Peyer's patch (tissue), 4 donors: ENCODE measurements around the gene PIK3CD. TPM values are rescaled to one million over a fixed set of nuclear protein-coding genes. Genes with fewer than 3 reads are reported as not detected.

Experiments used
- DNase-seq, 3 donors: peaks; one replicate each; pipeline ENCODE4 v3.0.0-alpha.2; 2017 to 2019
- H3K27ac ChIP-seq, 4 donors: fragments of 200-600 bp; sonication (generic); one replicate each; pipeline ENCODE4 v1.5.1; 2016 to 2019
- H3K27me3 ChIP-seq, 2 donors: fragments of 200-600 bp; sonication (generic); one replicate each; pipeline ENCODE4 v1.5.1; 2019
- H3K36me3 ChIP-seq, 3 donors: fragments of 200-600 bp; sonication (generic); one replicate each; pipeline ENCODE4 v1.5.1; 2016 to 2019
- H3K4me1 ChIP-seq, 4 donors: fragments of 200-600 bp; sonication (generic); one replicate each; pipeline ENCODE4 v1.5.1; 2016 to 2019
- H3K4me3 ChIP-seq, 4 donors: fragments of 200-600 bp; sonication (generic); 1 replicate in 3 of 4; 2 replicates in 1 of 4; pipeline ENCODE4 v1.5.1; 2016 to 2019; ENCODE audit warnings: mild to moderate bottlenecking in 1 of 4
- H3K9me3 ChIP-seq, 4 donors: fragments of 200-600 bp; sonication (generic); one replicate each; pipeline ENCODE4 v1.5.1; 2016 to 2019; ENCODE audit warnings: mild to moderate bottlenecking in 1 of 4
- CTCF ChIP-seq, 6 experiments: fragments of 450-650 bp in 4 of 6; fragments of 200-600 bp in 2 of 6; sonication (generic) in 1 of 6; IDR thresholded peaks; one replicate each; pipeline ENCODE4 v1.5.1; 2017 to 2019; ENCODE audit warnings: antibody characterized with exemption in 6 of 6, mild to moderate bottlenecking in 3 of 6, moderate library complexity in 1 of 6
- POLR2A ChIP-seq, 2 donors: fragments of 450-650 bp; IDR thresholded peaks; one replicate each; pipeline ENCODE4 v1.5.1; 2017; ENCODE audit warnings: antibody characterized with exemption in 2 of 2, mild to moderate bottlenecking in 2 of 2, moderate library complexity in 2 of 2
- total RNA-seq, 4 donors: library from RNA; depleted of rRNA; stranded (reverse); fragments of >200 nt; gene quantifications; one replicate each; pipeline ENCODE4 v1.1.0, GENCODE V29; 2016

Gene PIK3CD
- total RNA-seq, 4 donors from 2014 or later: 2.8 to 34.7 (median 7.6) TPM

GRCh38 chr1:9728451-9729295 lies 77.1 kb downstream of the PIK3CD start:
- H3K27me3 ChIP-seq: no peaks in the 10 kb centered on the region
- peak overlapping the region in 2 of 4 donors; percentile 11 to 55 for H3K27ac ChIP-seq
- DNase-seq: peak in 2 of 3 donors; percentile 46 to 69
- H3K9me3 ChIP-seq: no peaks in the 10 kb centered on the region
- no peak for TF ChIP-seq CTCF (IDR thresholded peaks at IDR 0.05)
- peaks cover 0 to 9% (median 0%) of the 10 kb centered on the region in 4 donors for H3K4me1 ChIP-seq
- H3K36me3 ChIP-seq: peaks cover 0 to 83% (median 5%) of the 10 kb centered on the region in 3 donors
- H3K4me3 ChIP-seq: no peak overlapping the region

DNA sequence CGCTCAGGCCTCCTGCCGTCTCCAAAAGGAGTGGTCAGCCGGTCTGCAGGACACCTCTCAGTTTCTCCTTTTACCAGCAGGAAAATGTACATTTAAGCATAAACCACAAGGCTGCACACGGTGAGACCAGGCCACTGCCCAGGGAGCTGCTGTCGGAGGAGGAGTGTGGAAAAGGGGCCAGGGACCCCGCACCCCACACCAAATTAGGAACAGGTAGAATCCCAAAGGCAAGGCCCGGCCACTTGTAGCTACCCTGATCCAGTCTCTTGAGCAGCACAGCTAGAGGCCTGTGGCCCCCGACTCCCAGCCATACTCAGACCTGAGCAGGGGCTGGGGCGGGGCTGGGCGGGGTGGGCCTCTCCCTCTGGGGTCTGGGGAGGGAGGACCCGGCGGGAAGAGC lies 78.0 kb downstream of the PIK3CD start:
- DNase-seq: no peak
- no peaks in the 10 kb centered on the region for H3K27me3 ChIP-seq
- H3K4me1 ChIP-seq: peaks cover 0 to 8% (median 0%) of the 10 kb centered on the region in 4 donors
- peaks cover 0 to 84% (median 5%) of the 10 kb centered on the region in 3 donors for H3K36me3 ChIP-seq
- H3K9me3 ChIP-seq: no peaks in the 10 kb centered on the region
- H3K4me3 ChIP-seq: no peak overlapping the region
- no peak for TF ChIP-seq CTCF (IDR thresholded peaks at IDR 0.05)
- TF ChIP-seq POLR2A (IDR thresholded peaks at IDR 0.05): no peak
- peak overlapping the region in 1 of 4 donors; percentile 11 for H3K27ac ChIP-seq

DNA sequence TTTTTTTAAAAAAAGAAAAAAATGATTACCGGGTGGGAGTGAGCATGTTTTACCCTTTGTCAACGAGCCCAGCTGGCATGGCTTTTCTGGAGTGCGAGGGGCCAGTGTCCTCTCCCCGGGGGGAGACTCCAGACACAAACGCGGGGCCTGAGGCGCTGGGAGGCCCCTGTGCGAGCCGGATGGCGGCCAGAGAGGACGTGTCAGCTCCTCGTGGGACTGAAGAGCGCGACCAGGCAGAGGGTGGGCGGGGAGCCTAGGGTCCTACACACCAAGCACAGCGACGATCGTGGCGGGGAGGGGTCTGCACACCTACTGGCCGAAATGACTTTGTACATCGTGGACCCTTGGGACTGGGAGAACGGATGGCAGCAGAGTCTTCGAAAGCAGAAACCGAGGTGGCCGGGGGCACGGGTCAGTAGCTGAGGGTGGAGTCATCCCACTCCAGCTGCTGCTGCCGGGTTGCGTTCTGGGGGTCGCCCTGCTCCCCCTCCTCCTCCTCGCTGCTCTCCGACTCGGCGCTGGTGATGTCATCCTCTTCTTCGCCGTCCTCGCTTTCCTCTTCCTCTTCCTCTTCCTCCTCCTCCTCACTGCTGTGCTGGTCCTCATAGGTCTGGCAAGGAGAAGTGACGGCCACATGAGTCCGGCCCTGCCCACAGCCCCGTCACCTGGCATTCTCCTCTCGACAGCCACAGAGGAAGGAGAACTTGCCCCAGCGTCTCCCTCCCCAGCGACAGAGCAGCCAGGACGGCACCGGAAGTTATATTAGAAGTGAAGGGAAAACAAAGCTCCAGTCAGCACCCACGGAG lies 78.8 kb downstream of the PIK3CD start:
- DNase-seq: peak in 2 of 3 donors; percentile 39 to 71
- H3K9me3 ChIP-seq: no peaks in the 10 kb centered on the region

DNA sequence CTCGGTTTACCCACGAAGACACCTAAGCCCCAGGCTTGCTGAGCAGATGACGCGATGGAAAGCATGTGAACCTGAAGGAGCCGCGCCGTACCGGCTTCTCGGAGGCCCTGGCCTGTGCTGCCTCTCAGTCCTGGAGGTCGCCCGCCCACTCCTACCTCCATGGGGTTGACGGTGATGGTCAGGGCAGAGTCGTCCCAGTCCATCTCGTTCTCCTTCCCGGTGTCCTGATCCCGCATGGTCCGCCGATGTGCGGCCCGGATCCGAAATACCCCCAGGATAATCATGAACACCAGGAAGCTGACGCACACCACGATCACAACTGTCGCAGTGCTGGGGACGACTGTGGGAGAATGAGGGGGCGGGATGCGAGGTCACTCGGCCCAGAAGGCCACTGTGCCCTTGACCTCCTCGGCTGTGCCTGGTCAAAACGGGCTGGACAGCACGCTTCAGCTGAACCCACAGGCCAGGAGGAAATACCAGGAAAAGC lies 79.6 kb downstream of the PIK3CD start:
- no peaks in the 10 kb centered on the region for H3K9me3 ChIP-seq
- no peaks in the 10 kb centered on the region for H3K27me3 ChIP-seq
- no peak for TF ChIP-seq CTCF (IDR thresholded peaks at IDR 0.05)
- no peak for TF ChIP-seq POLR2A (IDR thresholded peaks at IDR 0.05)
- no peak overlapping the region for H3K4me3 ChIP-seq
- H3K4me1 ChIP-seq: peaks cover 0 to 3% (median 0%) of the 10 kb centered on the region in 4 donors
- peak overlapping the region in 1 of 4 donors; percentile 36 for H3K27ac ChIP-seq
- DNase-seq: no peak
- peaks cover 0 to 99% (median 5%) of the 10 kb centered on the region in 3 donors for H3K36me3 ChIP-seq

More for the DNA sequence above, 78.8 kb downstream of the PIK3CD start:
- peak overlapping the region in 1 of 4 donors; percentile 36 for H3K27ac ChIP-seq
- H3K27me3 ChIP-seq: no peaks in the 10 kb centered on the region
- H3K4me1 ChIP-seq: peaks cover 0 to 3% (median 0%) of the 10 kb centered on the region in 4 donors
- no peak overlapping the region for H3K4me3 ChIP-seq
- TF ChIP-seq POLR2A (IDR thresholded peaks at IDR 0.05) (no peak), CTCF (IDR thresholded peaks at IDR 0.05) (no peak)
- H3K36me3 ChIP-seq: peaks cover 0 to 91% (median 5%) of the 10 kb centered on the region in 3 donors

DNA sequence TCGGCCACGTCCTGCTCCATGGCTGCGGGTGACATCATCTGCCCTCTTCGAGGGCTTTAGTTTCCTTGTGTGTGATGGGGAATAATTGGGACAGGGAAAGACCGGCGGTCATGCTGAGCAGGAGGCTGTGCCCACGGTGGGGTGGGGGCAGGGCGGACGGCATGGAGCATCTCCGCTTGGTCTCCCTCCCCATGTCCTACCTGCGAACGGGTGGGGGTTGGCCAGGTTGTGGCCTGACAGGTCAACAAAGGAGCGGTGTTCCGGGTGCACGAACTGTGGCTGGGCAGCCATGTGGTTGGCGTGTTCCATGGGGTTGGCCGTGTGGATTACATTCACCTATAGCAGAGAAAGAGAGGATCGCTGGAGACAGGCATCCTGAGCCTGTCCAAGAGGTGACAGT lies 80.0 kb downstream of the PIK3CD start:
- peaks cover 0 to 3% (median 0%) of the 10 kb centered on the region in 4 donors for H3K4me1 ChIP-seq
- peaks cover 0 to 100% (median 5%) of the 10 kb centered on the region in 3 donors for H3K36me3 ChIP-seq
- H3K4me3 ChIP-seq: no peak overlapping the region
- no peak for DNase-seq
- no peak overlapping the region for H3K27ac ChIP-seq
- no peaks in the 10 kb centered on the region for H3K9me3 ChIP-seq
- TF ChIP-seq POLR2A (IDR thresholded peaks at IDR 0.05) (no peak), CTCF (IDR thresholded peaks at IDR 0.05) (no peak)
- H3K27me3 ChIP-seq: no peaks in the 10 kb centered on the region
